Measurements from ENCODE around the gene TACC3.

- TF ChIP-seq CTCF (IDR thresholded peaks at IDR 0.05; ENCODE audit: insufficient read depth, low read depth, low read length), result no peak
- TF ChIP-seq EZH2 (IDR thresholded peaks at IDR 0.05; ENCODE audit: insufficient read depth, low read length), result no peak
Measured at GRCh38 chr4:1723131-1723801, 1.9 kb downstream of the TACC3 start.

Data from astrocyte (in vitro differentiated cells and primary cell).